GM06990 (cell line): ENCODE results near the gene MEF2A.

ENCODE experiments used
- DNase-seq: peaks from one replicate; pipeline ENCODE4 v3.0.0-alpha.2; 2011; ENCODE audit not compliant: insufficient read length; ENCODE audit errors: extremely low read depth
- H3K27me3 ChIP-seq: replicated peaks from 2 replicates; pipeline ENCODE4 v1.6.0; 2011; ENCODE audit warnings: low read length; ENCODE audit not compliant: control insufficient read depth, insufficient read depth
- H3K36me3 ChIP-seq: 2 replicates; pipeline ENCODE4 v1.5.1; 2011; ENCODE audit warnings: low read length; ENCODE audit not compliant: control insufficient read depth, insufficient read depth
- H3K4me3 ChIP-seq: replicated peaks from 2 replicates; pipeline ENCODE4 v1.5.1; 2011; ENCODE audit warnings: low read depth, mild to moderate bottlenecking, control low read depth, low read length
- TF ChIP-seq, protein P1 (sequence below): IDR thresholded peaks from 2 replicates; pipeline ENCODE4 v1.5.1; 2011; ENCODE audit warnings: low read length, control low read depth, mild to moderate bottlenecking, inconsistent platforms; ENCODE audit not compliant: insufficient read depth, poor library complexity, severe bottlenecking

Gene MEF2A

DNA sequence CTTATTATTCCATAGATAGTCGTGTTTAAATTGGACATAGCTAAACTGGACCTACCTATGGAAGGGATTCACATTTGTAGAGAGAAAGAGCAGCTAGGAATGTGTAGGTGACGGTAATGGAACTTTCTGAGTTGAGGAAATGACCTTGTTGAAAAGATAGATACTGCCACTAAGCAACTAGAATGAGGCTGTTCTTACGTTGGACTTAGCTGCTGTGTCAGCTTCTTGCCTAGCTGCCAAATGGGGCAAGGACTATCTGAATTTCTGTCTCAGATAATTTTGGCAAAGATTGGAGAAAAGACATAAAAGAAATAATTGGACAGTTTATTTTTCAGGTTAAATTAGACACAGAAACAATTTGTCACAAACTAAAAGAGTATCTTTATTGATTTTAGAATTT is 68.8 kb downstream of the MEF2A start:
- DNase-seq: no peak
- Histone ChIP-seq H3K27me3 (no peaks in the 10 kb centered on the region), H3K36me3 (peaks cover 3% of the 10 kb centered on the region), H3K4me3 (no peak overlapping the region)
- TF ChIP-seq, protein P1, sequence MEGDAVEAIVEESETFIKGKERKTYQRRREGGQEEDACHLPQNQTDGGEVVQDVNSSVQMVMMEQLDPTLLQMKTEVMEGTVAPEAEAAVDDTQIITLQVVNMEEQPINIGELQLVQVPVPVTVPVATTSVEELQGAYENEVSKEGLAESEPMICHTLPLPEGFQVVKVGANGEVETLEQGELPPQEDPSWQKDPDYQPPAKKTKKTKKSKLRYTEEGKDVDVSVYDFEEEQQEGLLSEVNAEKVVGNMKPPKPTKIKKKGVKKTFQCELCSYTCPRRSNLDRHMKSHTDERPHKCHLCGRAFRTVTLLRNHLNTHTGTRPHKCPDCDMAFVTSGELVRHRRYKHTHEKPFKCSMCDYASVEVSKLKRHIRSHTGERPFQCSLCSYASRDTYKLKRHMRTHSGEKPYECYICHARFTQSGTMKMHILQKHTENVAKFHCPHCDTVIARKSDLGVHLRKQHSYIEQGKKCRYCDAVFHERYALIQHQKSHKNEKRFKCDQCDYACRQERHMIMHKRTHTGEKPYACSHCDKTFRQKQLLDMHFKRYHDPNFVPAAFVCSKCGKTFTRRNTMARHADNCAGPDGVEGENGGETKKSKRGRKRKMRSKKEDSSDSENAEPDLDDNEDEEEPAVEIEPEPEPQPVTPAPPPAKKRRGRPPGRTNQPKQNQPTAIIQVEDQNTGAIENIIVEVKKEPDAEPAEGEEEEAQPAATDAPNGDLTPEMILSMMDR: no peak

DNA sequence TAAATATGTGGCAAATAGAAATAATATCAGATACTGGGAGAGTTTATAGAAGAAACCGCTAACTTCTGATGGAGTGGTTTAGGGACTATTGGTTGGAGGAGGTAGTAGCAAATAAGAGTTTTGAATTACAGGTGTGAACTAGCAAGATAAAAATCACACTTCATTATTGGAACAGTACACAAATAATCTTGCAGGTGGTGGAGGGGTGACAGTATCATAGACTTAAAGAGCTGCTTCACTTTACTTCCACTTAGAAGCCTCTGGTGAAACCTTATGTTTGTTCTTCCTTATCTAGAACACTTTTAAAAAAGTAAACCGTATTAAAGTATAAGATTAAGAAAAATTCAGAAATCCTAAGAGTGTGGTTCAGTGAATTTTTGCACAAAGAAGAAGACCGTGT is 69.4 kb downstream of the MEF2A start:
- TF ChIP-seq, protein P1: no peak
- Histone ChIP-seq H3K4me3 (no peak overlapping the region), H3K36me3 (peaks cover 3% of the 10 kb centered on the region), H3K27me3 (no peaks in the 10 kb centered on the region)
- DNase-seq: no peak

DNA sequence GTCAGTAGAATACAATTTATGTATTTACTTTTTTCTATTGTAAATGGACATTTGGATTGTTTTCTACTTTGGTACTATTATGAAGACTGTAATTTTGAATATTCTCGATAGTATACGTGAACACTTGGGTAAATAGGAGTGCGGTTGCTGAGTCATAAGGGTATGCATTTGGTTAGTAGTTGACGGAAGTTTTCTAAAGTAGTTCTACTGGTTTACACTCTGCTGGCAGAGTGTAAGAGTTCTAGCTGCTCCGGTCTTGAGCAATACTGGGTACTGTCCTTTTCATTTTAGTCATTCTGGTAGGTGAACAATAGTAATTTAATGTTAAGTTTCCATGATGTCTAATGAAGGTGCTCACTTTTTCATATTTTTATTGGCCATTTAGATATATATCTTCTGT is 70.0 kb downstream of the MEF2A start:
- Histone ChIP-seq H3K4me3 (no peak overlapping the region), H3K36me3 (peaks cover 3% of the 10 kb centered on the region), H3K27me3 (no peaks in the 10 kb centered on the region)
- TF ChIP-seq, protein P1: no peak
- DNase-seq: no peak

GRCh38 chr15:99644913-99645542 is 79.2 kb downstream of the MEF2A start:
- TF ChIP-seq, protein P1: no peak
- H3K4me3 ChIP-seq: no peak overlapping the region
- no peaks in the 10 kb centered on the region for H3K27me3 ChIP-seq
- DNase-seq: no peak
- peaks cover 7% of the 10 kb centered on the region for H3K36me3 ChIP-seq

- DNase-seq: no peak
- Histone ChIP-seq H3K36me3 (peaks cover 7% of the 10 kb centered on the region), H3K27me3 (no peaks in the 10 kb centered on the region), H3K4me3 (no peak overlapping the region)
- TF ChIP-seq, protein P1: no peak
Measured at GRCh38 chr15:99645543-99645935, 79.8 kb downstream of the MEF2A start.

DNA sequence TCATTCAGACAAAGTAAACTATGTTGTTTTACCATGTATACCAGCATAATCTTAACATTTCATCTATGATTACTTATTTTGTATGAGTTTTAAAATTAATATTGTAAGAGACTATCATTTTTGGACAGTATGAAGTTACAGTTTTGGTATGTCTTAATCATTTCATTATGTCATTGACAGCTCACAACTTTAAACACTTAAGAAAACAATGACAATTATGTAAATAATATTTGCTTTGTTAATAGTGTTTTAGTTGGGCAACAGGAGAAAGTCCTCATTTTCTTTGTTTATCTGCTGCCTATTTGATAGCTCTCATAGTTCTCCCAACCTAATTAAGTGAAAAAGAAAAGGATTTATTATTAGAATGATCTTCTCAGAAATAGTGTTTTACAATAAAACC is 80.2 kb downstream of the MEF2A start:
- no peak overlapping the region for H3K4me3 ChIP-seq
- peaks cover 5% of the 10 kb centered on the region for H3K36me3 ChIP-seq
- no peak for DNase-seq
- TF ChIP-seq, protein P1: no peak
- no peaks in the 10 kb centered on the region for H3K27me3 ChIP-seq
